Measurements from ENCODE around the gene PITHD1.
"Not testable (repeated sequence)": the region's sequence is repeated elsewhere in the genome, so short reads cannot be mapped to it uniquely, and the experiment has no call there.

The PITHD1 gene

GRCh38 chr1:23772854-23773242, 5.4 kb upstream of the PITHD1 start:
- no peak for DNase-seq (ENCODE audit: low read depth in 1 of 2, low spot score in 1 of 2)

- DNase-seq (ENCODE audit: low read depth in 1 of 2, low spot score in 1 of 2): no peak
Observed at GRCh38 chr1:23774174-23774880, 3.9 kb upstream of the PITHD1 start.

GRCh38 chr1:23776217-23776616, 2.0 kb upstream of the PITHD1 start:
- DNase-seq (ENCODE audit: low read depth in 1 of 2, low spot score in 1 of 2): no peak

GRCh38 chr1:23779826-23780371, 1.7 kb downstream of the PITHD1 start:
- DNase-seq (ENCODE audit: low read depth in 1 of 2, low spot score in 1 of 2): no peak

GRCh38 chr1:23783141-23783540, 4.9 kb downstream of the PITHD1 start:
- DNase-seq (ENCODE audit: low read depth in 1 of 2, low spot score in 1 of 2): not testable (repeated sequence)

- no peak for DNase-seq (ENCODE audit: low read depth in 1 of 2, low spot score in 1 of 2)
Observed at GRCh38 chr1:23784846-23785245, 6.6 kb downstream of the PITHD1 start.

- DNase-seq (ENCODE audit: low read depth in 1 of 2, low spot score in 1 of 2): no peak
Observed at GRCh38 chr1:23787701-23788100, 9.5 kb downstream of the PITHD1 start.

GRCh38 chr1:23788695-23789094, 10.5 kb downstream of the PITHD1 start:
- DNase-seq (ENCODE audit: low read depth in 1 of 2, low spot score in 1 of 2): no peak

- peak; percentile 69 to 86 for DNase-seq (ENCODE audit: low read depth in 1 of 2, low spot score in 1 of 2)
Observed at GRCh38 chr1:23790696-23791515, 12.7 kb downstream of the PITHD1 start, which contains the start of gene LYPLA2. Gene LYPLA2 (plus strand): TSS chr1:23791145. CDS start chr1:23792683, 1,538 bp downstream.

GRCh38 chr1:23791516-23792047, 13.4 kb downstream of the PITHD1 start:
- DNase-seq (ENCODE audit: low read depth in 1 of 2, low spot score in 1 of 2): peak in 1 of 2 donors; percentile 14

- DNase-seq (ENCODE audit: low read depth in 1 of 2, low spot score in 1 of 2): no peak
Observed at GRCh38 chr1:23792151-23792945, 14.1 kb downstream of the PITHD1 start.

- DNase-seq (ENCODE audit: low read depth in 1 of 2, low spot score in 1 of 2): no peak
Observed at GRCh38 chr1:23793018-23793781, 15.0 kb downstream of the PITHD1 start.

GRCh38 chr1:23793861-23794731, 15.9 kb downstream of the PITHD1 start:
- DNase-seq (ENCODE audit: low read depth in 1 of 2, low spot score in 1 of 2): no peak

- DNase-seq (ENCODE audit: low read depth in 1 of 2, low spot score in 1 of 2): not testable (repeated sequence)
Observed at GRCh38 chr1:23794732-23795182, 16.5 kb downstream of the PITHD1 start.

GRCh38 chr1:23795676-23796465, 17.7 kb downstream of the PITHD1 start:
- no peak for DNase-seq (ENCODE audit: low read depth in 1 of 2, low spot score in 1 of 2)

- DNase-seq (ENCODE audit: low read depth in 1 of 2, low spot score in 1 of 2): no peak
Observed at GRCh38 chr1:23796466-23797271, 18.5 kb downstream of the PITHD1 start.

Measured in activated CD4-positive, alpha-beta T cell treated with anti-CD3 and anti-CD28 coated beads, Interleukin-2, amount 50 U/mL, for 24 hours (primary cell).